ENCODE data around the gene PGBD2.

DNA sequence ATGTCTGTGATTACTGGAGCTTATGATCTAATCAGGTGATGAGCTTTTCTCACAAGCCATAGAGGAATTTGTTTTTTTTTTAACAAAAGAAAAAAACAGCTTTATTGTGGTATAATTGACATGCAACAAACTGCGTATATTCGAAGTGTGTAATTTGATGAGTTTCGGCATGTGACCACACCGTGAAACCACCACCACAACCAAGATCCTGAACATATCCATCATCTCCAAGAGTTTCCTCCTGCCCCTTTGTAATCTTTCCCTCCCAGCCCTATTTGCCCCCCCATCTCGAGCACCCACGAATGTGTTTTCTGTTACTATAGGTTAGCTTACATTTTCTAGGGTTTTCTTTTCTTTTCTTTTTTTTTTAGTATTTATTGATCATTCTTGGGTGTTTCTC is 4.7 kb downstream of the PGBD2 start:
- TF ChIP-seq, protein P1, sequence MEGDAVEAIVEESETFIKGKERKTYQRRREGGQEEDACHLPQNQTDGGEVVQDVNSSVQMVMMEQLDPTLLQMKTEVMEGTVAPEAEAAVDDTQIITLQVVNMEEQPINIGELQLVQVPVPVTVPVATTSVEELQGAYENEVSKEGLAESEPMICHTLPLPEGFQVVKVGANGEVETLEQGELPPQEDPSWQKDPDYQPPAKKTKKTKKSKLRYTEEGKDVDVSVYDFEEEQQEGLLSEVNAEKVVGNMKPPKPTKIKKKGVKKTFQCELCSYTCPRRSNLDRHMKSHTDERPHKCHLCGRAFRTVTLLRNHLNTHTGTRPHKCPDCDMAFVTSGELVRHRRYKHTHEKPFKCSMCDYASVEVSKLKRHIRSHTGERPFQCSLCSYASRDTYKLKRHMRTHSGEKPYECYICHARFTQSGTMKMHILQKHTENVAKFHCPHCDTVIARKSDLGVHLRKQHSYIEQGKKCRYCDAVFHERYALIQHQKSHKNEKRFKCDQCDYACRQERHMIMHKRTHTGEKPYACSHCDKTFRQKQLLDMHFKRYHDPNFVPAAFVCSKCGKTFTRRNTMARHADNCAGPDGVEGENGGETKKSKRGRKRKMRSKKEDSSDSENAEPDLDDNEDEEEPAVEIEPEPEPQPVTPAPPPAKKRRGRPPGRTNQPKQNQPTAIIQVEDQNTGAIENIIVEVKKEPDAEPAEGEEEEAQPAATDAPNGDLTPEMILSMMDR (IDR thresholded peaks at IDR 0.05; ENCODE audit: low read depth, low read length) = no peak
- no peak for TF ChIP-seq POLR2A (IDR thresholded peaks at IDR 0.05; ENCODE audit: extremely low read depth, insufficient read length)
